H1 (cell line): ENCODE results near the gene LGALSL. TPM values are rescaled to one million over a fixed set of nuclear protein-coding genes. Genes with fewer than 3 reads are reported as not detected.

Experiments
- CTCF ChIA-PET: fragments of 300-600 bp; sonication (Branson Sonifier 250); formaldehyde crosslinking; loops from one replicate; lab custom pipeline; 2021; ENCODE audit not compliant: partially characterized antibody; lab: Charles Lee
- POLR2A ChIA-PET: fragments of 300-600 bp; sonication (Branson Sonifier 250); formaldehyde crosslinking; loops from one replicate; lab custom pipeline; 2021; ENCODE audit warnings: inconsistent platforms; ENCODE audit not compliant: partially characterized antibody; lab: Charles Lee
- DNase-seq, 2 experiments: peaks; one replicate each; pipeline versions ENCODE4 v3.0.0 to v3.0.0-alpha.2; 2010 to 2022; ENCODE audit warnings: low spot score in 2 of 2, low read depth in 1 of 2, mixed read lengths in 1 of 2
- FAIRE-seq: peaks from 2 replicates; lab custom pipeline; 2011; peaks lifted over from hg19 to GRCh38; lab: Jason Lieb, UNC
- H2AFZ ChIP-seq: 2 replicates; pipeline ENCODE4 v1.8.1; 2012; ENCODE audit warnings: low read length, inconsistent platforms
- H2AK5ac ChIP-seq: 2 replicates; pipeline ENCODE4 v1.6.1; 2013; ENCODE audit warnings: low read depth, low read length
- H2BK120ac ChIP-seq: replicated peaks from 2 replicates; pipeline ENCODE3; 2013; ENCODE audit warnings: low read depth, low read length, inconsistent platforms
- H2BK12ac ChIP-seq: 2 replicates; pipeline ENCODE4 v1.6.1; 2013; ENCODE audit warnings: low read depth, low read length
- H2BK15ac ChIP-seq: 2 replicates; pipeline ENCODE4 v1.6.1; 2013; ENCODE audit warnings: low read length
- H2BK20ac ChIP-seq: 2 replicates; pipeline ENCODE4 v1.6.1; 2013; ENCODE audit warnings: low read length
- H2BK5ac ChIP-seq: 2 replicates; pipeline ENCODE4 v1.6.1; 2013; ENCODE audit warnings: low read depth, low read length
- H3K14ac ChIP-seq: 2 replicates; pipeline ENCODE4 v1.6.1; 2013; ENCODE audit warnings: inconsistent platforms; ENCODE audit not compliant: insufficient read length
- H3K18ac ChIP-seq: 2 replicates; pipeline ENCODE4 v1.6.1; 2013; ENCODE audit warnings: low read length; ENCODE audit errors: extremely low read depth
- H3K23ac ChIP-seq: 2 replicates; pipeline ENCODE4 v1.6.1; 2013; ENCODE audit warnings: inconsistent platforms; ENCODE audit not compliant: insufficient read length
- H3K23me2 ChIP-seq: 2 replicates; pipeline ENCODE4 v1.6.1; 2013; ENCODE audit warnings: low read depth, low read length
- H3K27ac ChIP-seq: 2 replicates; pipeline ENCODE4 v1.6.1; 2011; ENCODE audit warnings: low read depth, low read length, inconsistent platforms
- H3K27me3 ChIP-seq, 4 experiments: replicated peaks in 1 of 4; 1 replicate in 1 of 4; 2 replicates in 3 of 4; pipeline versions ENCODE4 v1.6.1 to v1.8.1; 2011 to 2013; ENCODE audit warnings: low read length in 3 of 4, mild to moderate bottlenecking in 3 of 4, inconsistent platforms in 2 of 4, mixed read lengths in 2 of 4, moderate library complexity in 1 of 4; ENCODE audit not compliant: control insufficient read depth in 3 of 4, insufficient read depth in 3 of 4; ENCODE audit errors: extremely low read depth in 1 of 4
- H3K36me3 ChIP-seq, 4 experiments: 2 replicates each; pipeline versions ENCODE4 v1.6.1 to v1.8.1; 2011 to 2013; ENCODE audit warnings: mild to moderate bottlenecking in 4 of 4, low read length in 3 of 4, moderate library complexity in 2 of 4, control low read depth in 1 of 4, inconsistent platforms in 1 of 4; ENCODE audit not compliant: insufficient read depth in 4 of 4, control insufficient read depth in 2 of 4
- H3K4ac ChIP-seq: replicated peaks from 2 replicates; pipeline ENCODE3; 2013; ENCODE audit warnings: low read length, low read depth, mixed read lengths, inconsistent platforms; ENCODE audit not compliant: insufficient read length
- H3K4me1 ChIP-seq, 4 experiments: replicated peaks in 1 of 4; 1 replicate in 1 of 4; 2 replicates in 3 of 4; pipeline versions ENCODE4 v1.6.1 to v1.8.1; 2011 to 2013; ENCODE audit warnings: low read length in 3 of 4, inconsistent platforms in 2 of 4, mixed read lengths in 1 of 4; ENCODE audit not compliant: insufficient read depth in 4 of 4, control insufficient read depth in 3 of 4
- H3K4me2 ChIP-seq, 2 experiments: 2 replicates each; pipeline versions ENCODE4 v1.6.1 to v1.8.1; 2011 to 2013; ENCODE audit warnings: low read depth in 2 of 2, low read length in 2 of 2, control low read depth in 1 of 2, inconsistent platforms in 1 of 2, mild to moderate bottlenecking in 1 of 2; ENCODE audit not compliant: insufficient read depth in 1 of 2
- H3K4me3 ChIP-seq, 4 experiments: fragments of 200-600, 300-600 bp in 1 of 4; sonication (generic), shearing (Covaris generic), sonication (Bioruptor Twin) in 1 of 4; 2 replicates each; pipeline versions ENCODE4 v1.5.1 to v1.8.1; 2011 to 2016; ENCODE audit warnings: low read length in 4 of 4, low read depth in 3 of 4, control low read depth in 2 of 4, inconsistent platforms in 2 of 4, mild to moderate bottlenecking in 2 of 4, mixed read lengths in 1 of 4, moderate library complexity in 1 of 4; ENCODE audit not compliant: insufficient read depth in 2 of 4; ENCODE audit errors: extremely low read depth in 1 of 4
- H3K56ac ChIP-seq: replicated peaks from 2 replicates; pipeline ENCODE3; 2013; ENCODE audit warnings: low read depth, mild to moderate bottlenecking, mixed read lengths, low read length, inconsistent platforms; ENCODE audit not compliant: insufficient read length
- H3K79me1 ChIP-seq: 2 replicates; pipeline ENCODE4 v1.6.1; 2013; ENCODE audit warnings: low read depth, low read length, control low read depth
- H3K79me2 ChIP-seq, 2 experiments: 2 replicates each; pipeline versions ENCODE4 v1.6.1 to v1.8.1; 2012 to 2013; ENCODE audit warnings: low read length in 2 of 2, mild to moderate bottlenecking in 2 of 2, inconsistent platforms in 1 of 2; ENCODE audit not compliant: insufficient read depth in 2 of 2, control insufficient read depth in 1 of 2
- H3K9ac ChIP-seq, 4 experiments: replicated peaks in 1 of 4; 1 replicate in 1 of 4; 2 replicates in 3 of 4; pipeline versions ENCODE4 v1.6.1 to v1.8.1; 2011 to 2013; ENCODE audit warnings: low read depth in 3 of 4, low read length in 3 of 4, control low read depth in 2 of 4, mild to moderate bottlenecking in 2 of 4, moderate library complexity in 2 of 4, inconsistent platforms in 1 of 4; ENCODE audit errors: extremely low read depth in 1 of 4
- H3K9me3 ChIP-seq, 2 experiments: 2 replicates each; pipeline versions ENCODE4 v1.6.1 to v1.8.1; 2012 to 2013; ENCODE audit warnings: mild to moderate bottlenecking in 2 of 2, moderate library complexity in 2 of 2, control low read depth in 1 of 2, inconsistent platforms in 1 of 2, low read depth in 1 of 2, low read length in 1 of 2, mixed read lengths in 1 of 2; ENCODE audit not compliant: insufficient read depth in 2 of 2
- H4K20me1 ChIP-seq, 2 experiments: replicated peaks in 1 of 2; 2 replicates each; pipeline versions ENCODE3 to v1.8.1; 2011 to 2013; ENCODE audit warnings: inconsistent platforms in 2 of 2, low read length in 2 of 2, mild to moderate bottlenecking in 1 of 2; ENCODE audit not compliant: insufficient read depth in 2 of 2, control insufficient read depth in 1 of 2
- H4K5ac ChIP-seq: 2 replicates; pipeline ENCODE4 v1.6.1; 2013; ENCODE audit warnings: low read length, low read depth, mixed read lengths, inconsistent platforms; ENCODE audit not compliant: insufficient read length
- H4K8ac ChIP-seq: 2 replicates; pipeline ENCODE4 v1.8.0; 2013; ENCODE audit warnings: mild to moderate bottlenecking, moderate library complexity, low read length, inconsistent platforms; ENCODE audit not compliant: insufficient read depth; ENCODE audit errors: extremely low read depth
- H4K91ac ChIP-seq: replicated peaks from 2 replicates; pipeline ENCODE3; 2013; ENCODE audit warnings: low read length, mixed read lengths, inconsistent platforms; ENCODE audit not compliant: insufficient read length
- CREB1 ChIP-seq: IDR thresholded peaks from 2 replicates; pipeline ENCODE4 v1.6.1; 2012; ENCODE audit warnings: inconsistent platforms
- POU5F1 ChIP-seq: IDR thresholded peaks from 2 replicates; pipeline ENCODE4 v1.6.1; 2011; ENCODE audit warnings: low read depth, mild to moderate bottlenecking, low read length, moderate library complexity
- ZNF274 ChIP-seq: IDR thresholded peaks from 2 replicates; pipeline ENCODE4 v1.7.0; 2012; ENCODE audit warnings: low read length, borderline replicate concordance; ENCODE audit errors: extremely low read depth
- WGBS, 2 experiments: shearing (Covaris generic) in 1 of 2; methylation state at CpG; one replicate each; pipeline versions ENCODE4 v1.1.6 to v1.1.7; 2013 to 2015; ENCODE audit warnings: low lambda C conversion rate in 2 of 2, mixed read lengths in 2 of 2, inconsistent platforms in 1 of 2, low coverage in 1 of 2, missing lambda C conversion rate in 1 of 2; ENCODE audit not compliant: insufficient replicate concordance in 2 of 2, insufficient coverage in 1 of 2, insufficient read length in 1 of 2; ENCODE audit errors: extremely low coverage in 1 of 2, missing lambda C conversion rate in 1 of 2; 5-methylcytosine and 5-hydroxymethylcytosine counted together
- polyA plus RNA-seq, 7 experiments: library from polyadenylated mRNA; depleted of rRNA in 3 of 7; stranded (reverse) in 5 of 7; unstranded in 2 of 7; fragments of >200 nt in 5 of 7; fragments of 200-250 nt in 2 of 7; gene quantifications; 1 replicate in 5 of 7; 2 replicates in 1 of 7; 4 replicates in 1 of 7; pipeline versions ENCODE4 v1.2.1 to v1.2.3, GENCODE V29; 2011 to 2013; ENCODE audit warnings: missing spikeins in 2 of 7, mixed read lengths in 2 of 7
- total RNA-seq: library from RNA; stranded (reverse); fragmentation: NEBNext Ultra II Directional; extraction: Animal tissue kit (Norgen Biotek cat#: 25700); gene quantifications from 2 replicates; pipeline ENCODE4 v1.2.1, GENCODE V29; 2021

LGALSL gene
- total and polyA plus RNA-seq, 2 of the 8 experiments (the other 6 are each of a cell fraction or from before 2014, with no cell fraction given), result 13.6 to 32.3 TPM

DNA sequence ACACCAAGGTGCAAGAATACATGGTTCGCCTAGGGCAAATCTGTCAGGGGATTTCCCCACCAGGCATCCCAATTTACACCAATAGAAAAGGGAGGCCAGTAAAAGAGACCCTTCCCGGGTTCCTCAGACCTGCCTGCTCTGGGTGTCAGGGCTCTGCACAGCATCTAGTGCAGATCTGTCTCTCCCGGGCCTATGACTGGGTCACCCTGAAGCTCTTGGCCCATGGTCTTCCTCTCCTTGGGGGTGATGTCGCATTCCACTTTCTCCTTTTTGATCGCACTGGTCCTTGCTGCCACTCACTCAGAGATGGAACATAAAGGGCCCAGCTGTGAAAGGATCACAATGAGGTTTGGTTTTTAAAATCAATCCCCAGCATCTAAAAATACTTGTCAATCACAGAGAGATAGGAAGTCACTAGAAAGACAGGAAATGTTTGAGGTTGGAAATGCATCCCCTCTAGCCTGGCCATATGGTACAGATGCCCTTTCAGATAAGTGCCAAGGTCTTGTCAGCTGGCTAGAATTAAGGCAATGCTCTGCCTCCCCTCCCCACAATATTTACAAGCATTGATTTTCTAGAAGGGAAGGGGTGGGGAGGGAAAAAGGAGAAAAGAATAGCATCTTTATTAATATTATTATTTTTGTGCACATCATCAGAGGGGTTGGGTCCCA is 35.3 kb downstream of the LGALSL start:
- Histone ChIP-seq H4K5ac (no peak overlapping the region), H2BK20ac (no peak overlapping the region), H3K18ac (no peak overlapping the region), H3K23ac (no peak overlapping the region), H2BK12ac (no peak overlapping the region), H2BK15ac (0 out of 2 replicates have a peak overlapping the region, but pooled peaks have one; percentile 12), H3K79me1 (no peaks in the 10 kb centered on the region), H2AFZ (no peak overlapping the region), H3K56ac (no peak overlapping the region), H3K27ac (no peak overlapping the region), H4K20me1 (no peaks in the 10 kb centered on the region), H3K9me3 (no peaks in the 10 kb centered on the region), H3K4ac (no peak overlapping the region), H3K4me1 (peaks cover 5 to 15% (median 11%) of the 10 kb centered on the region in 4 experiments), H3K14ac (no peak overlapping the region), H3K23me2 (no peaks in the 10 kb centered on the region)
- FAIRE-seq, result no peak
- no peak for TF ChIP-seq POU5F1
- no peak for TF ChIP-seq ZNF274
- TF ChIP-seq CREB1, result no peak
- TF ChIP-seq, all 59 proteins: peak for 0
- no peak overlapping the region for H2AK5ac ChIP-seq
- WGBS, 2 experiments, result 76% methylated on average over 5 of the region's 5 CpGs; no CpG with 5 or more reads in 1 of the 2 experiments
- ChIA-PET CTCF (interaction anchor here (1.1 to 13.1 kb wide), 9 partner anchors 11 to 160 kb away, joined by 3 to 214 read pairs (median 20); no protein-coding TSS in a partner anchor), POLR2A (no interaction called here)
- no peak overlapping the region for H3K9ac ChIP-seq
- no peak overlapping the region for H3K4me2 ChIP-seq
- H2BK5ac ChIP-seq, result no peak overlapping the region
- H4K91ac ChIP-seq, result no peak overlapping the region
- no peak overlapping the region for H2BK120ac ChIP-seq
- H3K27me3 ChIP-seq, result peaks cover 0 to 3% (median 0%) of the 10 kb centered on the region in 4 experiments; a peak in 1 of 7 replicates
- no peak overlapping the region for H3K4me3 ChIP-seq
- H3K79me2 ChIP-seq, result no peaks in the 10 kb centered on the region; a peak in 1 of 4 replicates
- DNase-seq, result no peak
- no peak overlapping the region for H4K8ac ChIP-seq
- no peaks in the 10 kb centered on the region for H3K36me3 ChIP-seq
